GM19099 (cell line): Measurements from ENCODE around the gene NOVA2.

Experiments
- POLR2A ChIP-seq: IDR thresholded peaks from 3 replicates; pipeline ENCODE4 v1.6.1; 2011; ENCODE audit warnings: low read depth; ENCODE audit not compliant: insufficient read length; ENCODE audit errors: extremely low read depth

The NOVA2 gene

DNA sequence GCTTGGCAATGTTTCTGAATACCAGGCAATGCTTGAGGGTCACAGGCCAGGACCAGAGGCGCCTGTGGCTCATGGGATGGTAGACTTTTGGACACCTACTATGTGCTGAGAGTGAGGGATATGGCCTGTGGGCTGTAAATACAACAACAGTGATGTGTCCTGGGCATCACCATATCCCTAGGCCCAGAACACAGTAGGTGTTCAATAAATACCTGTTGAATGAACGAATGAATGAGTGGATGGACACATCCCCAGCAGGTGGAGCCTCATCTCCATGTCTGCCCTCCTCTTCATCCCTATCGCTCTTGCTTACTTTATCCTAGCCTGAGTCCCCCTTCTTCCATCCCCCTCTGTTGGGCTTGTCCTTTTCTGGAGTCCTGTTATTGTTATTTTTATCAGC is 42.6 kb downstream of the NOVA2 start:
- TF ChIP-seq POLR2A = no peak

DNA sequence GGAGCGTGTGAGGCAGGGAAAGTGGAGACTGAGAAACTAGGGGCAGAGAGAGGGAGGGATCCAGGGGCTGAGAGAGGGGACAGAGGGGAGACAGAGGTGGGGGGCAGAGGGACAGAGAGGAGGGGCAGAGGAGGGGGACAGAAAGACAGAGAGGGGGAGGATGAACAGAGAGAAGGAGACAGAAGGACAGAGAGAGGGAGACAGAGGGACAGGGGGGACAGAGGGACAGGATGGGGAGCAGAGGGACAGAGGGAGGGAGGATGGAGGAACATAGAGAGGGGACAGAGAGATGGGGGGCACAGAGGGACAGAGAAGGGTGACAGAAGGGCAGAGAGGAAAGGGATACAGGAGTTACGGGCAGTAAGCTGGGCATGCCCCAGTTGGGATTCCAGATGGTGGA is 44.4 kb downstream of the NOVA2 start:
- TF ChIP-seq POLR2A = no peak

DNA sequence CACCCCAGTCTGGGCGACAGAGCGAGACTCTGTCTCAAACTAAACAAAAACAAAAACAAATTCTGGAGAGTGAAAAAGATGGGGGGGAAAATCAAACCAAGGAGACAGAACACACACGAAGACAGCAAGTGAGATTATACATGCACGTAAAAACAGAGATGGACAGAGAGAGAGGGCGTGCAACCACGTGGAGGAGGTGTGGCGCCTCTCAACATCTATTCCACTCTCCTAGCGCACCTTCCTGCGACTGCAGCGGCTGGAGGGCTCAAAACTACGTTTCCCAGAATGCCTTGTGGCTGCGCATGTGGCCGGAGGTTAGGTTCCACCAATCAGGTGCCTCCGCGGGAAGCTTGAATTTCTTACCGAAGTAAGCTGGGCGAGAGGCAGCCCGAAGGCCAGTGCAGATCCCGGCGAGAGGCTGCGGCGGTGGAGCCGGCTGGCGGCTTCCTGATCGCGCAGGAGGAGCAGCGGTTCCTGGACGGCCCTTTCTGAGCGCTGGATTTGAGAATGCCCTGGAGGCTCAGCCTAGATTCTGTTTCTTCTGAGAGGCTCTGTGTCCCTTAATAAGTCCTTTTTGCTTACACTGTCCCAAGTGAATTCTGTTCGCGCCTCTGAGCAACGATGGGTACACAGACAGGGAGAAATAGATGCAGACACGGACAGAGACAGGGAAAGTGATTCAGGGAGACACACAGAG is 46.0 kb downstream of the NOVA2 start:
- peak; percentile 83 for TF ChIP-seq POLR2A

DNA sequence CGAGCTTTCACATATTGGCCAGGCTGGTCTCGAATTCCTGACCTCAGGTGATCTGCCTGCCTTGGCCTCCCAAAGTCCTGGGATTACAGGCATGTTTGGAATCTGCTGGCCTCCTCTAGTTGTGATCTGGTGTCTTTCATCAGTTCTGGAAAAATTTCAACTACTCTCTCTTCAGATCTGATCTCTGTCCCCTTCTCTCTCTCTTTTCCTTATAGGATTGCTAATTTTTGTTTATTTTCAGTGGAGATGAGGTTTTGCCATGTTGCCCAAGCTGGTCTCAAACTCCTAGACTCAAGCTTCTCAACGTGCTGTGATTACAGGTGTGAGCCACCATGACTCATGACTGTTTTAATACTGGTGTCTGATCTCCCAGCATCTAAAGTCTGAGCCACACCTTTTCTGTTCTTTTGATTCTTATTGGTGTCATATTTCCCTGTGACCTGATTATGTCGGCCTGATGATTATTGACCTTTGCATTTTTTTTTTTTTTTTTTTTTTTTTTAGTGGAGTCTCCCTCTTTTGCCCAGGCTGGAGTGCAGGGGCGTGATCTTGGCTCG is 48.7 kb downstream of the NOVA2 start:
- no peak for TF ChIP-seq POLR2A

DNA sequence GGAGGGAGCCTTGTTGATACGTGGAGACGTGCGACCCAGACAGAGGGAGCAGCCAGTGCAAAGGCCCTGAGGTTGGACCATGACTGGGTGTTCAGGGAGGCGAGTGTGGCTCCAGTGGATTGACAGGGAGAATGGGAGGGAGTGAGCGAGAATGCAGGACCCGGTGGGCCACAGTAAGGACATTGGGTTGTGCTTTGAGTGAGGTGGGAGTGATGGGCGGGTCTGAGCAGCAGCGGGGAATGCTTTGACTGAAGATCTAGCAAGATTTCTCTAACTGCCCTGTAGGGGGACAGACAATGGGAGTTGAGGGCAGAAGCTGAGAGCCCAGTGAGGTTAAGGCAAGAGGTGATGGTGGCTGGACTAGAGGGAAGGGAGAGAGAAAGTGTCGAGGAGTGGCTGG is 51.4 kb downstream of the NOVA2 start:
- no peak for TF ChIP-seq POLR2A

DNA sequence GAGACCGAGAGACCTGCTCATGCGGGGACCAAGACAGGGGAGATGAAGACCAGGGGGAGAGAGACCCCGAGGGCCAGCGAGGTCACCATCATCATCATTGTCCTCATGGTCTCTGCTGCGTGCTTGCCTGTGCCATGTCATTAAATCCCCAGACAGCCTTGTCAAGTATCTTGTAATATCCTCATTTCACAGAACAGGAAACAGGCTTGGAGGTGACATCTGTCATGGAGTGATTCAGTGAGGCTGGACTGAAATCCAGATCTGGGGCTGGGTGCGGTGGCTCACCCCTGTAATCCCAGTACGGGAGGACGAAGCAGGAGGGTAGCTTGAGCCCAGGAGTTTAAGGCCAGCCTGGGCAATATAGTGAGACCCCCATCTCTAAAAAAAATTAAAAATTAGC is 53.2 kb downstream of the NOVA2 start:
- TF ChIP-seq POLR2A = no peak

DNA sequence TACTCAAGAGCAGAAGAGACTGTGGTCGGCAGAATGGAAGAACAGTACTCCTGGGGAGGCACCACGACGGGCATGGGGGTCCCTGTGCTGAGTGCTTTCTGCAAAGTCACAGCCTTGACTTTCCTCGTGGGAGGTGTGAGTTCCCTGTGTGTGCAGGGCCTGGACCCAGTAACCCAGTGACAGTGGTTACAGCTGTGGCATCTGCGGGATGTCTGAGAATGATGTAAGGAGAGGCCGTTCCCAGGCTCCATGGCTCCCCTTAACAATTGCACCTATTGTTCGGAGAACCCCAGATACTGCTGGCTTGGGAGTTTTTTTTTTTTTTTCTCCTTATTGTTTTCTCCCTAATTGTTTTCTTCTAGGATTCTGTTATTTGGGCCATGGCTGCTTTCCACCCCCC is 54.0 kb downstream of the NOVA2 start:
- no peak for TF ChIP-seq POLR2A

DNA sequence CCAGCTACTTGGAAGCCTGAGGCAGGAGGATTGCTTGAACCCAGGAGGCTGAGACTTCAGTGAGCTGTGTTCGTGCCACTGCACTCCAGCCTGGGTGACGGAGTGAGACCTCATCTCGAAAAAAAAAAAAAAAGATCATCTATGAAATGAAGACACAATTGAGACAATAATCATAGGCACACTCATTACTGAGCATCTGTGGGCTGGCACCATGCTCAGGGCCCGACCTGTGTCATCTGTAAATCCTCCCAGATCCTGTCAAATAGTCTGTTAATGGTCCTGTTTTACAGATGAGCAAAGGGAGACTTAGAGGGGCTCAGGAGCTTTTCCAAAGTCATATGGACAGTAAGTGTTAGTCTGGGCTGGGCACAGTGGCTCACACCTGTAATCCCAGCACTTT is 54.9 kb downstream of the NOVA2 start:
- TF ChIP-seq POLR2A = no peak

DNA sequence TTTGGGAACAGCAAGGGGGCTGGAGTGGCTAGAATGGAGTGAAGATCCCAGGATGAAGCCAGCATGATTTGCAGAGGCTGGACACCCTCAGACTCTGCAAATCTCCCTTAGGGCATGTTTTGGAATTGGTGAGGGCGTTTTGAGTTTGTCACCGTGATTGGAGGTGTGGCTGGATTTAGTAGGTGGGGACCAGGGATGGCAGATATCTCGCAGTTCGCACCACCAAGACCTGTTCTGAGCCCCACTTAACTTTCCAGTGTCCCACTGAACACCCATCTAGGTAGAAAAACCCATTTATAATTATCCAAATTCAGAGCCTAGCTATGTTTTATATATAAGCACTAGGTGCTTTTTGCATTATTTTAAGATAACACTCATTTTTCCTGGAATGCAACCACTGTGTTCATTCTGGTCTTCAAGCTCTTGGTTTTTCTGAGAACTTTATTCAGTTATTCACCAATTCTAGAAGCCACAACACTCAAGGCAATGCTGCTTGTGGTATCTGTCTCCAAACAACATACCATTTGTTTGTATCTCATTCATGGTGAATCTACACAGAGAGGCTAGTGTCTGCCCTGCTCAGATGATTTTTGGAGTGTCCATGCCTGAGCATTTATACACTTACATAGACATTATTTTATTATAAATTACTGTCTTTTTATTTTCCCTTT is 56.1 kb downstream of the NOVA2 start:
- no peak for TF ChIP-seq POLR2A

DNA sequence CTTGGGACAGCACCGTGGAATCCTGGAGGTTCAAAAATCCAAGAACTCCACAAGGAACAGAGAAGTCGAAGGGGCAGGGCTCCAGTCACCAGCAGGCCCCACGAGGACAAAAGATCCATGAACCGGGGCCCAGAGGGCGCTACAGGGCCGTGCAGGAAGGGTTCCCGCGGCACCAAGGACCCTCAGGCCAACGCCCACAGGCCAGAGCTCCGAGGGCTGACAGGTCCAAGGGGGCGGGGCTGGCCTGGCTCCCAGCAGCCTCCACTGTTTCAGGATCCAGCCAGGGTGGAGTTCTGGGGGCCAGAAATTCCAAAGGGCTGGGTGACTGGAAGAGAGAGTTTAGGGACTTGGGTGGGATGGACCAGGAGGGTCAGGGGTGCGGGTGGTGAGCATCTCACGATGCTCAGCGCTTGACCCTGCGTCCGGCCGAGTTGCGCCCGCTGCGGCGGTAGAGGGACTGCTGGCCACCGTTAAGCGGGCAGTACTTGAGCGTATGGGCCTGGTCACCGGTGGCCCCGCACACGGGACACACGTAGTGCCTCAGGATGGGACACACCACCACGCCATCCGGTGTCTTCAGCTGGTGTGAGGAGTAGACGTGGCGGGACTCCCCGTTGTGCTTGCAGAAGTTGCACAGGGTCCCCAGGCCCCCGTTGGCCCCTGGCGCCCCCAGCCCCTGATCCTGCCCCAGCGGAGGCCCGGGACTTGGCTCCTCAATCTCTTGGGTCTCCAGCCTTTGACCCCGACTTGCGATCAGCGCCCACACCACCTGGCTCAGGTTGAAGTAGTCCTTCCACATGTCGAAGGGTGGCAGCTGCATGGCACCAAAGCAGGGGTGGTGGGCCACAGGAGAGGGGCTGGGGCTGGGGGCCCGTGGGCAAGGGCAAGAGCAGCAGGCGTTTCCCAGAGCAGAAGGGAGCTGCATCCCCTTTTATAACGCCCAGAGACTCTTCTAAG is 59.5 kb downstream of the NOVA2 start, which contains the start of gene NANOS2:
Gene NANOS2 (minus strand): TSS at position 905 of the 957 bp plus-strand sequence. CDS start 85 bp downstream, at position 820.
- no peak for TF ChIP-seq POLR2A

DNA sequence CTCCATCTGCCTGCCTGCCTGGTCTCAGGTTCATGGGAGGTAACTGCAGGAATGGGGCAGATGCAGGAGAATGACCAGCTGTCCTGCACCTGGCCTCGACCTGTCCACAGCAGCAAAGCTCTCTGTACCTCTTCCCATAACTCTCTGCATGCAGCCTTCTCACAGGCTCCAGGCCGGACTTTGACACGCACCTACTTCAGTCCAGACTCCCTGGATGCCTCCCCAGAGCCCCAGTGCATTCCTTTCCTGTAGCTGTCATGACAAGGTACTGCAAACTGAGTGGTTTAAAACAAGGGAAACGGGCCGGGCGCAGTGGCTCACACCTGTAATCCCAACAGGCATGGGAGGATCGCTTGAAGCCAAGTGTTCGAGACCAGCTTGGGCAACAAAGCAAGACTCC is 62.4 kb downstream of the NOVA2 start:
- TF ChIP-seq POLR2A = no peak

DNA sequence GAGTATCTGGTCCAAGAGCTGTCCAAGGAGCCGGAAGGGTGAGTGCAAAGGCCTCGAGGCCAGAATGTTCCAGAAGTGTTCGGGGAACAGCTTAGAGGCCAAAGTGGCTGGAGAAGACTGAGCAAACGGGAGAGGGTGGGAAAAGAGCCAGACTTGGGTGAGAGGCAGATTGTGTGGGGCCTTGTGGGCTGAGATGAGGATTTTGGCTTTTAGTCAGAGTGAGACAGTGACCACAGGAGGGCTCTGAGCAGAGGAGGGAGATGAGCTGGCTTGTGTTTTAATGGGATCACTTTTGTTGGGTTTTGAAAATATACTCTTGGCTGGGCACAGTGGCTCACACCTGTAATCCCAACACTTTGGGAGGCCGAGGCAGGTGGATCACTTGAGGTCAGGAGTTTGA is 64.7 kb downstream of the NOVA2 start:
- no peak for TF ChIP-seq POLR2A

DNA sequence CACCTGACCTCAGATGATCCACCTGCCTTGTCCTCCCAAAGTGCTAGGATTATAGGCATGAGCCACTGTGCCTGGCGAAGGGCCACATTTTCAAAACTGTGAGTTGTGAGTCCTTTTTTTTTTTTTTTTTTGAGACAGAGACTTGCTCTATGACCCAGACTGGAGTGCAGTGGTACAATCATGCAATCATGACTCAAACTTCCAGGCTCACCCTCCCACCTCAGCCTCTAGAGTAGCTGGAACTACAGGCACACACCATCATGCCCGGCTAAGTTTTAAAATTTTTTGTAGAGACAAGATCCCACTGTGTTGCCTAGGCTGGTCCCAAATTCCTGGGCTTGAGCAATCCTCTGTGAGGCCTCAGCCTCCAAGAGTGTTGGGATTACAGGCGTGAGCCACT is 67.4 kb downstream of the NOVA2 start:
- no peak for TF ChIP-seq POLR2A

DNA sequence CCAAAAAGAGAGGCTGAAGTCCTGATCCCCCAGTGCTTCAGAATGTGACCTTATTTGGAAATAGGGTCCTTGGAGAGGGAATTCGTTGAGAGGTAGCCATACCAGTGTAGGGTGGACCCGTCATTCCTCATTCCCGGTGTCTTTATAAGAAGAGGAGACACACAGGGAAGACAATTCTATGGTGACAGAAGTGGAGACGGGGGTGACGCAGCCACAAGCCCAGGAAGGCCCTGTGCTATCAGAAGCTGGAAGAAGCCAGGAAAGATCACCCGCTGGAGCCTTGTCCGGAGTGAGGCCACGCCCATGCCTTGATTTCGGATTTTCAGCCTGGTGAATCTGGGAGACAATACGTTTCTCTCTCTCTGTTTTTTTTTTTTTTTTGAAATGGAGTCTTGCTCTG is 68.7 kb downstream of the NOVA2 start:
- TF ChIP-seq POLR2A = no peak
